ENCODE data around the gene DLGAP1. TPM values are rescaled to one million over a fixed set of nuclear protein-coding genes. Genes with fewer than 3 reads are reported as not detected.
"Not testable (repeated sequence)": the region's sequence is repeated elsewhere in the genome, so short reads cannot be mapped to it uniquely, and the experiment has no call there.

Gene DLGAP1
- total and polyA plus RNA-seq, 10 of the 15 experiments (the other 5 are each of a cell fraction or from before 2014, with no cell fraction given), result 0.23 to 27.6 (median 1.9) TPM

DNA sequence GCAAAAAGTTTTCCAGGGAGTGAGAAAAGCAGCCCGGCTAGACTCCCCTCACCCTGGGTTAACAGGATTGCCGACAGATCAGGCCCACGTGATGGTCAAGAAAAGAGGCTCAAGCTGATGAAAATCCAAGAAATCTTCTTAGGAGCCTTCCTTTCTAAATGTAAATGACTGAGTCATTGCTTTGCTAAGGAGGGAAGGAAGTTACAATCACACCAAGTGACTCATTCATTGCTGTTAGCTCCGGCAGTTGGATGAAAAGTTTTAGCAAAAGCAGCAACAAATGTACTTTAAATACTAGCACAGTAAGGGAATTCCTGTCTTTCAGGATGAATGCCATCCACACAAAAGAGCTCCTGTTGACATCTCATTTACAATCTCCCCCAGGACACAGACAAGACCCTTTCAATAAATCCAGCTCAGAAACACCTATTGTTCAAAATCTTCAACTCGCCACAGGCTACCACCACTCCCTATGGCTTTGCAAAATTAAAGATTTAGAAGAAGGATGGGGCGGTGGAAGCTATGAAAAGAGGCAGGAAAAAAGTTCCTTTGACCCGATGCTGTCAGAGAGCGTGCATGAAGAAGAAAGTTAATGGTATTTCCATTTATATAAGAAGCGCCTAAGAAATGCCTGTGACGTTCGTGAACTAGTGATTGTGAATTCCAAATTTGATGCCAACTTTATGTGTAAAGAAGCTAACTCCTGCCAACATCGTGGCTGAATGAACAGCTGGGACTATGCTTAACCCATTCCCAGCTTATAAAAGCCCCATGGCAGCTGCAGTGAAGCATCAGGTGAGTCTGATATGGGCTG lies 851.5 kb downstream of the DLGAP1 start:
- ChIA-PET CTCF (interaction anchor here (0.8 to 3.1 kb wide), 13 partner anchors 9 to 325 kb away, joined by 3 to 28 read pairs (median 5); no protein-coding TSS in a partner anchor), POLR2A (interaction anchor here (0.6 to 1.4 kb wide), 8 partner anchors 12 to 339 kb away, joined by 3 to 9 read pairs (median 4); no protein-coding TSS in a partner anchor), RAD21 (ENCODE audit: unreplicated experiment) (interaction anchor here (0.5 to 2.9 kb wide), 10 partner anchors 9 to 324 kb away, joined by 3 to 22 read pairs (median 5); no protein-coding TSS in a partner anchor), SMC1A (ENCODE audit: uncharacterized antibody, unreplicated experiment) (interaction anchor here (0.5 to 3.5 kb wide), 13 partner anchors 9 to 401 kb away, joined by 3 to 27 read pairs (median 4); no protein-coding TSS in a partner anchor)
- no peaks in the 10 kb centered on the region for H4K20me1 ChIP-seq (ENCODE audit: control insufficient read depth, insufficient read depth)
- peak overlapping the region; percentile 80 for H3K27ac ChIP-seq (ENCODE audit: control insufficient read depth, insufficient read depth)
- peak overlapping the region; percentile 80 for H2AFZ ChIP-seq (ENCODE audit: control insufficient read depth, low read depth, low read length)
- intact Hi-C loops (cut with micrococcal nuclease; ENCODE audit: unreplicated experiment), result loop anchor here (10.0 kb wide), 1 partner anchor 429 kb away; no protein-coding TSS in a partner anchor
- H3K27me3 ChIP-seq (replicated peaks in 1 of 2; ENCODE audit: control insufficient read depth in 2 of 2, insufficient read depth in 2 of 2, low read length in 1 of 2), result no peaks in the 10 kb centered on the region
- ATAC-seq (peak; percentile 45), DNase-seq (ENCODE audit: low read depth, low spot score) (no peak), FAIRE-seq (no peak)
- no peaks in the 10 kb centered on the region for H3K9me3 ChIP-seq (replicated peaks; ENCODE audit: control insufficient read depth, insufficient read depth, low read length)
- WGBS (ENCODE audit: insufficient coverage, insufficient replicate concordance, low lambda C conversion rate, missing lambda C conversion rate), result 37% methylated on average over 12 of the region's 12 CpGs
- H3K9ac ChIP-seq (ENCODE audit: control insufficient read depth, insufficient read depth, low read length), result peak overlapping the region; percentile 56; the same call in 1 of the 2 replicates
- TSS peak; percentile 46 for BruUV-seq (replicated peaks)
- in situ Hi-C loops (cut with MboI), result no loop called here
- peak overlapping the region; percentile 57 for H3K4me3 ChIP-seq
- peak overlapping the region; percentile 82 for H3K4me2 ChIP-seq (ENCODE audit: control insufficient read depth, insufficient read depth)
- no peaks in the 10 kb centered on the region for H3K79me2 ChIP-seq (ENCODE audit: control insufficient read depth, insufficient read depth, low read length)
- no peaks in the 10 kb centered on the region for H3K36me3 ChIP-seq (ENCODE audit: control insufficient read depth in 2 of 2, insufficient read depth in 2 of 2, low read length in 1 of 2)
- TF ChIP-seq RAD51 (IDR thresholded peaks at IDR 0.05), result peak; percentile 33; the same call in 1 of the 2 replicates
- TF ChIP-seq, protein P1, sequence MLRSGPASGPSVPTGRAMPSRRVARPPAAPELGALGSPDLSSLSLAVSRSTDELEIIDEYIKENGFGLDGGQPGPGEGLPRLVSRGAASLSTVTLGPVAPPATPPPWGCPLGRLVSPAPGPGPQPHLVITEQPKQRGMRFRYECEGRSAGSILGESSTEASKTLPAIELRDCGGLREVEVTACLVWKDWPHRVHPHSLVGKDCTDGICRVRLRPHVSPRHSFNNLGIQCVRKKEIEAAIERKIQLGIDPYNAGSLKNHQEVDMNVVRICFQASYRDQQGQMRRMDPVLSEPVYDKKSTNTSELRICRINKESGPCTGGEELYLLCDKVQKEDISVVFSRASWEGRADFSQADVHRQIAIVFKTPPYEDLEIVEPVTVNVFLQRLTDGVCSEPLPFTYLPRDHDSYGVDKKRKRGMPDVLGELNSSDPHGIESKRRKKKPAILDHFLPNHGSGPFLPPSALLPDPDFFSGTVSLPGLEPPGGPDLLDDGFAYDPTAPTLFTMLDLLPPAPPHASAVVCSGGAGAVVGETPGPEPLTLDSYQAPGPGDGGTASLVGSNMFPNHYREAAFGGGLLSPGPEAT (IDR thresholded peaks at IDR 0.05; ENCODE audit: low read depth), result no peak
- TF ChIP-seq, protein P2, sequence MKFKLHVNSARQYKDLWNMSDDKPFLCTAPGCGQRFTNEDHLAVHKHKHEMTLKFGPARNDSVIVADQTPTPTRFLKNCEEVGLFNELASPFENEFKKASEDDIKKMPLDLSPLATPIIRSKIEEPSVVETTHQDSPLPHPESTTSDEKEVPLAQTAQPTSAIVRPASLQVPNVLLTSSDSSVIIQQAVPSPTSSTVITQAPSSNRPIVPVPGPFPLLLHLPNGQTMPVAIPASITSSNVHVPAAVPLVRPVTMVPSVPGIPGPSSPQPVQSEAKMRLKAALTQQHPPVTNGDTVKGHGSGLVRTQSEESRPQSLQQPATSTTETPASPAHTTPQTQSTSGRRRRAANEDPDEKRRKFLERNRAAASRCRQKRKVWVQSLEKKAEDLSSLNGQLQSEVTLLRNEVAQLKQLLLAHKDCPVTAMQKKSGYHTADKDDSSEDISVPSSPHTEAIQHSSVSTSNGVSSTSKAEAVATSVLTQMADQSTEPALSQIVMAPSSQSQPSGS (IDR thresholded peaks at IDR 0.05; ENCODE audit: low read length), result 0 out of 2 replicates have a peak, but pooled peaks have one; percentile 25
- TF ChIP-seq DPF2 (IDR thresholded peaks at IDR 0.05), result no peak
- TF ChIP-seq, protein P3, sequence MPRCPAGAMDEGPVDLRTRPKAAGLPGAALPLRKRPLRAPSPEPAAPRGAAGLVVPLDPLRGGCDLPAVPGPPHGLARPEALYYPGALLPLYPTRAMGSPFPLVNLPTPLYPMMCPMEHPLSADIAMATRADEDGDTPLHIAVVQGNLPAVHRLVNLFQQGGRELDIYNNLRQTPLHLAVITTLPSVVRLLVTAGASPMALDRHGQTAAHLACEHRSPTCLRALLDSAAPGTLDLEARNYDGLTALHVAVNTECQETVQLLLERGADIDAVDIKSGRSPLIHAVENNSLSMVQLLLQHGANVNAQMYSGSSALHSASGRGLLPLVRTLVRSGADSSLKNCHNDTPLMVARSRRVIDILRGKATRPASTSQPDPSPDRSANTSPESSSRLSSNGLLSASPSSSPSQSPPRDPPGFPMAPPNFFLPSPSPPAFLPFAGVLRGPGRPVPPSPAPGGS (IDR thresholded peaks at IDR 0.05; ENCODE audit: borderline replicate concordance, insufficient read depth, low read depth, low read length, poor library complexity, severe bottlenecking), result peak; percentile 42
- TF ChIP-seq JUNB (IDR thresholded peaks at IDR 0.05), result peak; percentile 38
- no peak for TF ChIP-seq FOXK2 (IDR thresholded peaks at IDR 0.05)
- 0 out of 2 replicates have a peak, but pooled peaks have one; percentile 20 for TF ChIP-seq NFIC (IDR thresholded peaks at IDR 0.05; ENCODE audit: low read depth, low read length)
- peak; percentile 13 to 17; a peak in 2 of 4 replicates for TF ChIP-seq IKZF2 (IDR thresholded peaks at IDR 0.05)
- peaks cover 25% of the 10 kb centered on the region for H3K4me1 ChIP-seq (ENCODE audit: control insufficient read depth, insufficient read depth, low read length)

DNA sequence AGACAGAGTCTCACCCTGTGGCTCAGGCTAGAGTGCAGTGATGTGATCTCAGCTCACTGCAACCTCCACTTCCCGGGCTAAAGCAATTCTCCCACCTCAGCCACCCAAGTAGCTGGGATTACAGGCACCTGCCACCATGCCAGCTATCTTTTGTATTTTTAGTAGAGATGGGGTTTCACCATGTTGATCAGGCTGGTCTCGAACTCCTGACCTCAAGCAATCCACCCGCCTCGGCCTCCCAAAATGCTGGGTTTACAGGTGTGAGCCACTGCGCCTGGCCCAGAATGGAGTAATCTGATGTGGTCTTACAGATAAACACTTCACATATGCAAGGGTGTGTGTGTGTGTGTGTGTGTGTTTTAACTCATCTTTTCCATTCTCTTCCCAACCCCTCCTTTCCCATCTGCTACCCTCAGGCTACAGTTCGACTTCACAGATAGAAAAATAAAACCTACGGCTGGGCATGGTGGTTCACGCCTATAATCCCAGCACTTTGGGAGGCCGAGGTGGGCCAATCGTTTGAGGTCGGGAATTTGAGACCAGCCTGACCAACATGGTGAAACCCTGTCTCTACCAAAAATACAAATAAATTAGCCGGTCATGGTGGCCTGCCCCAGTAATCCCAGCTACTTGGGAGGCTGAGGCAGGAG lies 853.9 kb downstream of the DLGAP1 start:
- H3K9me3 ChIP-seq (replicated peaks; ENCODE audit: control insufficient read depth, insufficient read depth, low read length); H3K27me3 ChIP-seq (replicated peaks in 1 of 2; ENCODE audit: control insufficient read depth in 2 of 2, insufficient read depth in 2 of 2, low read length in 1 of 2); DNase-seq (ENCODE audit: low read depth, low spot score); FAIRE-seq; H3K27ac ChIP-seq (ENCODE audit: control insufficient read depth, insufficient read depth); H4K20me1 ChIP-seq (ENCODE audit: control insufficient read depth, insufficient read depth); POLR2A ChIA-PET; BruUV-seq (replicated peaks); H3K4me3 ChIP-seq; H2AFZ ChIP-seq (ENCODE audit: control insufficient read depth, low read depth, low read length); H3K79me2 ChIP-seq (ENCODE audit: control insufficient read depth, insufficient read depth, low read length); H3K4me2 ChIP-seq (ENCODE audit: control insufficient read depth, insufficient read depth); in situ Hi-C loops (cut with MboI); ATAC-seq; H3K9ac ChIP-seq (ENCODE audit: control insufficient read depth, insufficient read depth, low read length); H3K36me3 ChIP-seq (ENCODE audit: control insufficient read depth in 2 of 2, insufficient read depth in 2 of 2, low read length in 1 of 2): not testable (repeated sequence)
- ChIA-PET RAD21 (ENCODE audit: unreplicated experiment) (interaction anchor here (2.9 kb wide), 1 partner anchor 64 kb away, joined by 22 read pairs; no protein-coding TSS in a partner anchor), CTCF (interaction anchor here (1.1 to 3.1 kb wide), 3 partner anchors 14 to 146 kb away, joined by 3 to 9 read pairs (median 4); no protein-coding TSS in a partner anchor), SMC1A (ENCODE audit: uncharacterized antibody, unreplicated experiment) (interaction anchor here (0.6 to 3.5 kb wide), 2 partner anchors 16 to 65 kb away, joined by 3 to 27 read pairs; no protein-coding TSS in a partner anchor)
- intact Hi-C loops (cut with micrococcal nuclease; ENCODE audit: unreplicated experiment), result loop anchor here (10.0 kb wide), 1 partner anchor 426 kb away; no protein-coding TSS in a partner anchor
- WGBS (ENCODE audit: insufficient coverage, insufficient replicate concordance, low lambda C conversion rate, missing lambda C conversion rate), result 99% methylated on average over 12 of the region's 12 CpGs
- H3K4me1 ChIP-seq (ENCODE audit: control insufficient read depth, insufficient read depth, low read length), result peaks cover 37% of the 10 kb centered on the region
